HCT116 (cell line): ENCODE data around the gene BDH2.

Source experiments
- CTCF ChIP-seq, 3 experiments: fragments of 200-600 bp in 1 of 3; sonication (generic) in 1 of 3; IDR thresholded peaks in 2 of 3; conservative IDR thresholded peaks in 1 of 3; 2 replicates each; pipeline ENCODE4 v1.5.1; 2012 to 2017; ENCODE audit warnings: low read depth in 2 of 3, low read length in 2 of 3, antibody characterized with exemption in 1 of 3, borderline replicate concordance in 1 of 3, control low read depth in 1 of 3, mild to moderate bottlenecking in 1 of 3, mixed read lengths in 1 of 3, mixed run types in 1 of 3, moderate library complexity in 1 of 3; ENCODE audit not compliant: insufficient read depth in 1 of 3
- JUND ChIP-seq: IDR thresholded peaks from 2 replicates; pipeline ENCODE4 v1.6.1; 2012
- POLR2A ChIP-seq: IDR thresholded peaks from 2 replicates; pipeline ENCODE4 v1.7.0; 2011; ENCODE audit warnings: borderline replicate concordance; ENCODE audit not compliant: insufficient read depth, insufficient read length; ENCODE audit errors: extremely low read depth
- RAD21 ChIP-seq: IDR thresholded peaks from 2 replicates; pipeline ENCODE4 v1.6.1; 2012; ENCODE audit warnings: low read depth, mild to moderate bottlenecking

- TF ChIP-seq CTCF (IDR thresholded peaks at IDR 0.05 in 2 of 3, conservative IDR thresholded peaks at IDR 0.05 in 1 of 3; ENCODE audit: borderline replicate concordance in 1 of 3, insufficient read depth in 1 of 3, low read depth in 2 of 3, low read length in 2 of 3) = no peak
- TF ChIP-seq JUND = no peak
- TF ChIP-seq POLR2A = no peak
- TF ChIP-seq RAD21 = no peak
Measured at GRCh38 chr4:103089481-103089880, 10.2 kb downstream of the BDH2 start.
